ENCODE results near the gene ATP9A.

ATP9A gene

DNA sequence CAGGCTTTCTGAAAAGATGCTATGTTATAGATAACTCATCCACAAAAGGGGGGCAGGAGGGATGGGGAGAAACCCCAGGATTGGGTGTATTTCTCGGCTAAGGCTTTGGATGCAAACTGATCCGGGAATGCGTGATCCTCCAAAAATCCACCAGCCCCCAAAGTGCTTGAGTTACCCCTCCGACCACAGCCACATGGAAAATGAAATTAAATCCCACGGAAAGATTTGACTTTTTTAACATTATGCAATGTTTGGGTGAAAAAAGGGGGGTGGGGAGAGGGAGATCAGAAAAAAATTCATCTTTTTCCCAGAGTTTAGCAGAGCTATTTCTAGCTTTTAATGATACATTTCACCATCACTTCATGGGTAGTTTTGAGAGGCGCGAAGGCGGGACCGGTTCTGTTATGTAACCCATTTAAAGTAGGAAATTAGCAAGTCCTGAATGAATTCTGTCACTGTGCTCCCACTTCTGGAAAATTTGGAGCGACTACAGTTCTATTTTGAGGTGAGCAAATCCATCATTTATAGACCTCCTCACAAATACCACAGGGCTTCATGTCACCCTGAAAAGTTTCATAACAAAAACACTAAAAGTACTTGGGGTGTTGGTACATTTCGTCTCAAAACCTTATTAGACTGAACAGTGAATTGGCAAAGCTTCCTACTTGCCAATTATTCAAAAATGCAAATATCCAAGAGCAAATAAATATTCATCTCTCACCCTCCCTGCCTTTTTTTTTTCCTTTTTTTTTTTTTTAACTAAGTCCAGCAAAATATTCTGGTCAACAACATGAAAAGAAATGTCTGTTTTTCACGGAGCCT, 173.7 kb downstream of the ATP9A start:
- Mint-ChIP-seq H3K27me3 (peaks cover 9% of the 10 kb centered on the region), H3K36me3 (ENCODE audit: low read depth) (no peaks in the 10 kb centered on the region), H3K9me3 (no peaks in the 10 kb centered on the region), H3K27ac (no peak overlapping the region), H3K4me3 (peak overlapping the region; percentile 2), H3K4me1 (ENCODE audit: low read depth) (peaks cover 10% of the 10 kb centered on the region)
- intact Hi-C loops (cut with micrococcal nuclease) = loop anchor here (1.0 to 10.0 kb wide), 3 partner anchors 53 to 610 kb away; no protein-coding TSS in a partner anchor

DNA sequence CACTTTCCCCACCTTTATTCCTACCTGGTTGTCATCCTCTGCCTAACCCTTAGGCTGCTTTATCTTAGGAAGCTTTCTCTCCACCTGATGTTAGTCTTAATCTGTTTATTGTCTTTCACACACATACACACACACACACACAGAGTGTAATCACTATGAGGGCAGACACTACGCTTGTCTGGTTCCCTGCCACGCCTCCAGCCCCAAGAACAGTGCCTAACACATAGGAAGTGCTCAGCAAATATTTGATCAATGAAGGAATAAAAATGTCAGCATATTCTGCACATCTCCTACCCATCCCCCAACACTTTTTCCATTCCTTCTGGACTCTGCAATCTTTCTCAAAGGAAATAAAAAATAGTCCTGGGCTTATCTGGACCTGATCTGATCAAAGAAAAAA, 174.6 kb downstream of the ATP9A start:
- H3K36me3 Mint-ChIP-seq (ENCODE audit: low read depth) = no peaks in the 10 kb centered on the region
- no peaks in the 10 kb centered on the region for H3K9me3 Mint-ChIP-seq
- H3K4me3 Mint-ChIP-seq = no peak overlapping the region
- H3K27ac Mint-ChIP-seq = no peak overlapping the region
- H3K4me1 Mint-ChIP-seq (ENCODE audit: low read depth) = peaks cover 10% of the 10 kb centered on the region
- intact Hi-C loops (cut with micrococcal nuclease) = loop anchor here (10.0 kb wide), 1 partner anchor 609 kb away; no protein-coding TSS in a partner anchor
- peaks cover 9% of the 10 kb centered on the region for H3K27me3 Mint-ChIP-seq

DNA sequence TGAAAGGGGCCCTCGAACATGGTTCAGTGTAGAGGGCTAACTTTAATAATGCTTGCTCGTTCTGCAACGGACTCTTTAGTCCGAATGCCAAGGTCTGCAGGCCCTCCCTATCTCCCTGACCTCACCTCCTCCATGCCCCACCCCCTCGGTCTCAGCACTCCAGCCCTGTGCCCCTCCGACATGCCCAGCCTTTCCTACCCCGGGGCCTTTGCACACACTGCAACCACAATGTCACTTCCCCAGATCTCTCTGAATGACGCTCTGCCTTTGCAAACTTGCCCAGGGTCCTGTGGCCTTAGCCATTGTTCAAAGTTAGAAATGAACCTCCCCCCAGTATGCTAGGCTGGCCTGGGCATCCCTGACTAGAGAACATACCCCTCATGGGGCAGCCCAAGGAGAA, 175.6 kb downstream of the ATP9A start:
- H3K9me3 Mint-ChIP-seq = no peaks in the 10 kb centered on the region
- intact Hi-C loops (cut with micrococcal nuclease) = loop anchor here (10.0 kb wide), 1 partner anchor 608 kb away; no protein-coding TSS in a partner anchor
- no peak overlapping the region for H3K4me3 Mint-ChIP-seq
- H3K36me3 Mint-ChIP-seq (ENCODE audit: low read depth) = no peaks in the 10 kb centered on the region
- peaks cover 9% of the 10 kb centered on the region for H3K27me3 Mint-ChIP-seq
- no peak overlapping the region for H3K27ac Mint-ChIP-seq
- peaks cover 10% of the 10 kb centered on the region for H3K4me1 Mint-ChIP-seq (ENCODE audit: low read depth)

DNA sequence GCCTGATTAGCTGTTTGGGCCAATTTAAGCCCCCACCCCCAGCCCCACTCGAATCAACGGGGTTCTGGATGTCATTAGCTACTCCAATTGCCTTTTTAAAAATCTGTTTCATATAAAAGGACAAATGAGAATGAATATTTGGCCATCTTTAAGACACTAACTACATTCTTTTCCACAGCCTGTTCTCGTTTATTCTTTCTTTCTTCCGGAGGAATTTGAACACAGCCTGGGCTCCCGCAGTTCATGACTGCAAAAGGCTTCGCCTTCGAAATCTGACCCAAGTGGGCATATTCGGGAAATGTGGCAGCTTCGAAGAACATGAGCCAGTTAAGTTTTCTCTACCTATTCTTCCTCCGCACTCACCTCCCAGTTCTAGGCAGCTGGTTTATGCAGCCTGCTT, 176.3 kb downstream of the ATP9A start:
- Mint-ChIP-seq H3K27ac (no peak overlapping the region), H3K4me1 (ENCODE audit: low read depth) (peaks cover 10% of the 10 kb centered on the region), H3K4me3 (no peak overlapping the region), H3K27me3 (peaks cover 9% of the 10 kb centered on the region), H3K9me3 (no peaks in the 10 kb centered on the region), H3K36me3 (ENCODE audit: low read depth) (no peaks in the 10 kb centered on the region)
- intact Hi-C loops (cut with micrococcal nuclease) = loop anchor here (10.0 kb wide), 1 partner anchor 607 kb away; no protein-coding TSS in a partner anchor

DNA sequence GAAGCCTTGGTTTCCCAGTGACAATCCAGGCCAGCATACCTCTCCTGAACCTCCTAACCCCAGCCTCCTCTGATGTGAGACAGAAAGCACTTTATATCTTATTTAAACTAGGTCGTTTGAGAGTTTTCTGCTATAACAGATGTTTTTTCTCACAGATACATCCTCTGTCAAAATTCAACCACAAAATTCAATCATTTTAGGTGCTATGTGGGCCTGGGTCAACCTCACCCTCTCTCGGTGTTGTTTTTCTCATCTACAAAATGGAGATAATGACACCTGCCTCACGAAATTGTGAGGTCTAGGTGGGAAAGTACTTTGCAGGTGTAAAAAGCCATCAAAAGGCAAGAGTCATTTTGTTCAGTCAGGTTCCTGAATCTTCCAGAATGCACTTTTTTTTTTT, 179.4 kb downstream of the ATP9A start:
- Mint-ChIP-seq H3K27me3 (peaks cover 5% of the 10 kb centered on the region), H3K4me1 (ENCODE audit: low read depth) (peaks cover 5% of the 10 kb centered on the region), H3K36me3 (ENCODE audit: low read depth) (no peaks in the 10 kb centered on the region), H3K9me3 (no peaks in the 10 kb centered on the region), H3K4me3 (no peak overlapping the region), H3K27ac (no peak overlapping the region)
- intact Hi-C loops (cut with micrococcal nuclease) = no loop called here

DNA sequence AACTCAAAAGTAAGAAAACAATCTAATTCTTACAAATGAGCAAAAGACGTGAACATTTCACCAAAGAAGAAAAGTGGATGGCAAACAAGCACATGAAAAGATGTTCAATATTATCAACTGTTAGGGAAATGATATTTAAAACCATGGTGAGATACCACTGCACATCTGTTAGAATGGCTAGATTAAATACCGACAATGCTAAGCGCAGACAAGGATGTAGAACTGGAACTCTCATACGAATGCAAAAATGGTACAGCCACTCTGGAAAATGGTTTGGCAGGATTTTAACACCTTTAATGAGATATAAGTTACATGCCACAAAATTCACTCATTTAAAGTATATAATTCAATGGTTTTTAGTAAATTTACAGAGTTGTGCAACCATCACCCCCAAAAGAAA, 181.0 kb downstream of the ATP9A start:
- no peaks in the 10 kb centered on the region for H3K36me3 Mint-ChIP-seq (ENCODE audit: low read depth)
- no peak overlapping the region for H3K4me3 Mint-ChIP-seq
- H3K9me3 Mint-ChIP-seq = no peaks in the 10 kb centered on the region
- H3K4me1 Mint-ChIP-seq (ENCODE audit: low read depth) = peaks cover 5% of the 10 kb centered on the region
- no peak overlapping the region for H3K27ac Mint-ChIP-seq
- no peaks in the 10 kb centered on the region for H3K27me3 Mint-ChIP-seq
- intact Hi-C loops (cut with micrococcal nuclease) = no loop called here

DNA sequence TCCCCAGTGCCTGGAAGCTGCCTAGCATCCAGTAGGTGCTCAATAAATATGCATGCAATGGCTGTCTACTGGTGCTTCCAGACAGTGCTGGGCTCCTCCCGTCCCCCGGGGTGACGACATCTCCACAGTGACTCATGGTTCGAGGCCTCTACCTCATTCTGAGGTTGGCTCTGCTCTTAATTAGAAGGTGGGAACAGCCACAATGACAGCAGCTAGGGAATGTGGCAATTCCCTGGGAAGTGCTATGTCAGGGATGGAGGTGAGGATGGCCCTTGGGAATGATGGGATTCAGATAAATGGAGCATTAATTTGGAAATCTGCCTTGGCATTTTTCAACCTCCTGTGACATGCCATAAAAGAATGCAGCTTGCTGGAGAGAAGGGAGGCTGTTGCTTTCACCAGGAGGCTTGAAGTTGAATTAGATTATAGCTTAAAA, 182.2 kb downstream of the ATP9A start:
- peaks cover 2% of the 10 kb centered on the region for H3K27me3 Mint-ChIP-seq
- H3K4me3 Mint-ChIP-seq = no peak overlapping the region
- H3K27ac Mint-ChIP-seq = no peak overlapping the region
- peaks cover 5% of the 10 kb centered on the region for H3K4me1 Mint-ChIP-seq (ENCODE audit: low read depth)
- intact Hi-C loops (cut with micrococcal nuclease) = no loop called here
- H3K36me3 Mint-ChIP-seq (ENCODE audit: low read depth) = no peaks in the 10 kb centered on the region
- H3K9me3 Mint-ChIP-seq = no peaks in the 10 kb centered on the region

DNA sequence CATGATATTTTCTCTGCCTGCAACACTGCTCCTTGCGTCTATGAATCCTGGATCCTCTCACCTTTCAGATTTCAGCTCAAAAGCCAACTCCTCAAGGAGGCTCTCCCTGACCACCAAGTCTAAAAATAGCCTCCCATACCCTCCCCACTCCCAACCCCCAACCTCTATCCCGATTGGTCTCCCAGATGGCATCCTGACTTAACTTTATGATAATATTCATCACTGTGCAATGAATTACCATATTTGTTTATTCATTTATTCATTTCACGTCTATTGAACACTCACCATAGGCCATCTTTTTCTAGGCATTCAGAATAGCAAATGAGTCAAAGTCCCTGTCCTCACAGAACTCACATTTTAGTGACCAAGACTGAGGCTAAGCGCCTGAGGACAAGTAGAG, 183.0 kb downstream of the ATP9A start:
- H3K36me3 Mint-ChIP-seq (ENCODE audit: low read depth) = no peaks in the 10 kb centered on the region
- H3K9me3 Mint-ChIP-seq = no peaks in the 10 kb centered on the region
- peaks cover 4% of the 10 kb centered on the region for H3K27me3 Mint-ChIP-seq
- H3K4me3 Mint-ChIP-seq = no peak overlapping the region
- no peak overlapping the region for H3K27ac Mint-ChIP-seq
- intact Hi-C loops (cut with micrococcal nuclease) = no loop called here
- H3K4me1 Mint-ChIP-seq (ENCODE audit: low read depth) = peaks cover 5% of the 10 kb centered on the region

DNA sequence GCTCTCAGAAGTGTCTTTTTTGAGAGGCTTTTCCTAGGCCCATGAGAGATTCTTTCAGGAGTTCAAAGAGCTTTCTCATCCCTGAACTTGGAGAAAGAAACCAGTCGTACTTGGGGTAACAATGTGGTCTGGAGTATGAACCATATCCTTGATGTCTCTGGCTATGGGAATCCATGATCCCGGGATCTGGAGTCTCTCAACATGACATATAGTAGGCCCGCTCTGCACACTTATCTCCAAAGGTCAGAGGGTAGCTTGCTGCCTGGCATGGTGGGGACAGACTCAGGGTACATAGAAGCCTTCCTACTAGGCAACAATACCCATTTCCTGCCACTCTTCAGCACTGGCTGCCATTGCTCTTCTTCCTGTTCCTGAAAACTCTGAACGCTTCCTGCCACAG, 183.5 kb downstream of the ATP9A start:
- peaks cover 5% of the 10 kb centered on the region for H3K4me1 Mint-ChIP-seq (ENCODE audit: low read depth)

DNA sequence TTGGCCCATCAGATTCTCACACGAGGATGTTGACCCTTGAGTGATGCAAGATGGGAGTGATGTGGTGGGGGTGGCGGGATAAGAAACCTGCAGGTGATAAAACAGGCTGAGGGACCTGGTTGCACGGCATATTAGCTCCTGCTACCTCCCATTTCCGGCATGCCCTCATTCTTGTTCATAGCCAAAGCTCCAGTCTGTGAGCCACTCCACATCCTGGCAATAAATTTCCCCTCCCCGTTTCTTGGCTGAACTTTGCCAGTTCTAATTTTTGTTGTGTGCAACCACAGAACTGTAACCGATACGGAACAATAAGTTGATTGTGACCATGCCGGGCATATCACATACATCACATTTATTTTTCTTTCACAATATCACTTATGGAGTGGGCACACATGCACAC, 184.1 kb downstream of the ATP9A start:
- H3K4me3 Mint-ChIP-seq = no peak overlapping the region
- H3K9me3 Mint-ChIP-seq = no peaks in the 10 kb centered on the region
- peaks cover 7% of the 10 kb centered on the region for H3K27me3 Mint-ChIP-seq
- intact Hi-C loops (cut with micrococcal nuclease) = no loop called here
- no peak overlapping the region for H3K27ac Mint-ChIP-seq
- H3K4me1 Mint-ChIP-seq (ENCODE audit: low read depth) = peaks cover 5% of the 10 kb centered on the region
- H3K36me3 Mint-ChIP-seq (ENCODE audit: low read depth) = no peaks in the 10 kb centered on the region

More for the DNA sequence above, 183.5 kb downstream of the ATP9A start:
- Mint-ChIP-seq H3K27ac (no peak overlapping the region), H3K27me3 (peaks cover 6% of the 10 kb centered on the region), H3K4me3 (no peak overlapping the region), H3K9me3 (no peaks in the 10 kb centered on the region), H3K36me3 (ENCODE audit: low read depth) (no peaks in the 10 kb centered on the region)
- intact Hi-C loops (cut with micrococcal nuclease) = no loop called here

DNA sequence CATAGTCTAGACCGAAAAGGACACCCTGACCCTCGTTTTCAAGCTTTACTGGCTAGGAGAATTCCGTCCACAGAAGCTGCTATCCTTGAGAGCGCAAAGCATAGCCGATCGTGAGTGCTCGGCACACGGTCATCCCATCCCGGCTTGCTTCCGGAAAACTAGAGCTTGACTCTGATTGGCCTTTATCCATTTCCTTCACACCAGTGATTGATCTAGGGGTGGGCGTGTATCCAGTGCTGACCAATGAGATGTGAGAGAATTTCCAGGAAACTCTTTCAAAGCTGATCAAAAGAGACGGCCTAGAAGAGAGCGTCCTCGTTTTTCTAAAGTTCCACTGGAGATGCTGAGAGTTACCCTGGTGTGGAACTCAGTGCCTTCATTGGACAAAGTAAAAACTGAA, 184.7 kb downstream of the ATP9A start:
- H3K27me3 Mint-ChIP-seq = peaks cover 7% of the 10 kb centered on the region
- no peaks in the 10 kb centered on the region for H3K36me3 Mint-ChIP-seq (ENCODE audit: low read depth)
- intact Hi-C loops (cut with micrococcal nuclease) = no loop called here
- no peak overlapping the region for H3K4me3 Mint-ChIP-seq
- H3K27ac Mint-ChIP-seq = no peak overlapping the region
- H3K9me3 Mint-ChIP-seq = no peaks in the 10 kb centered on the region
- H3K4me1 Mint-ChIP-seq (ENCODE audit: low read depth) = peaks cover 5% of the 10 kb centered on the region

DNA sequence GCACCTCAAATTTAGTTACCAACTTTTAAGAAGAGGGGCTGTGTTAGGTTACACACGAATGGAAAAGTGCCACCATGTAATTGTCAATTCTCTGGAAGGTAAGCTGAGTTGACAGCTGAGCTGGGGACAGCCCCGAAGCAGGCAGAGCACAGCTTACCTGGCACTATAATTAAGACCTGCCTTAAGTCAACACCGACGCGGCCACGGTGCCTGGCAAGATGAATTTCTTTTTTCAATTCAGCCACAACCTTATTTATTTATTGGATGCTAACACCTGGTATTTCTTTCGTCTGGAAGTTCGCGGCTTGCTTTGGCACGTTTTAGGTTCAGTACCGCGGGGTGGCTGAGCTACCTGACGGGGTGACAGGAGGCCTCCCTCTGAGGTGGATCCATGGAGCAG, 185.1 kb downstream of the ATP9A start:
- Mint-ChIP-seq H3K36me3 (ENCODE audit: low read depth) (no peaks in the 10 kb centered on the region), H3K4me3 (no peak overlapping the region), H3K27ac (no peak overlapping the region), H3K4me1 (ENCODE audit: low read depth) (peaks cover 5% of the 10 kb centered on the region), H3K27me3 (peaks cover 7% of the 10 kb centered on the region), H3K9me3 (no peaks in the 10 kb centered on the region)
- intact Hi-C loops (cut with micrococcal nuclease) = no loop called here

DNA sequence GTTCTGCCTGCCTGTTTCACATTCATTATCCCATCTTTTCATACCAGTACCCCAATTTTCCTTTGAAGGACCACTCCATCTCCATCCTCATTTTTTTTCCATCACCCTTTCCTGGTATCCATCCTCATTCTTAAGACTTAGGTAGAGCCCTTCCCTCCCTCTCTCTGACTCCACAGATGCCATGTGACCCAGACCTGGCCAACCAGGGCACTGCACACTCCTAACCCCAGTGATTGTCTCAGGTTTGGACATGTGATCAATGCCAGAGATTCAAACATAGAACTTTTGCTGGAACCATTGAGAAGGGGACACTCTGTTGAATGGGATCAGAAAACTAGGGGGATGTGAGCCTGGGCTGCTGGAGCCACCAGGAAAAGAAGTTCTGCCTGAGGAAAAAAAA, 186.6 kb downstream of the ATP9A start:
- peaks cover 5% of the 10 kb centered on the region for H3K4me1 Mint-ChIP-seq (ENCODE audit: low read depth)
- no peak overlapping the region for H3K27ac Mint-ChIP-seq
- no peaks in the 10 kb centered on the region for H3K9me3 Mint-ChIP-seq
- no peaks in the 10 kb centered on the region for H3K36me3 Mint-ChIP-seq (ENCODE audit: low read depth)
- no peak overlapping the region for H3K4me3 Mint-ChIP-seq
- intact Hi-C loops (cut with micrococcal nuclease) = no loop called here
- peaks cover 7% of the 10 kb centered on the region for H3K27me3 Mint-ChIP-seq

DNA sequence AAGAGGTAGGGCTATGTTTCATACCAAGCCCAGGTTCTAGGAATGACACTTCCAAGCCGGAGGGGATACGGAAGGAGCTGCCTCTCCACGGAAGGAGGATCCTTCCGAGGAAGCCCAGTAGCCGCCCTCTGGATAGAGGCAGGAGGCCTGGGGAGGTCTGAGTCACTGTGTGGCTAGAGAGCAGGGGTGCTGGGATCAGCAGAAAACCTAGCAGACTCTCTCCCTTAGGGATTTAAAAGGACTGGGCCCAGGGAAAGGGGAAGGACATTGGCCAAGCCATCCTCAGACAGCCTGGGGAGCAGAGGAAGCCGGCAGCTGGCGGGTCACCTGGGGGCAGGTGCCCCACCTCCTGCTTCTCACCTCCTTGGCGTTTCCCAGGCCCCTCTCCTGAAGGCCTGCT, 189.1 kb downstream of the ATP9A start:
- intact Hi-C loops (cut with micrococcal nuclease) = no loop called here
- H3K27ac Mint-ChIP-seq = no peak overlapping the region
- no peaks in the 10 kb centered on the region for H3K4me1 Mint-ChIP-seq (ENCODE audit: low read depth)
- peaks cover 9% of the 10 kb centered on the region for H3K27me3 Mint-ChIP-seq
- H3K9me3 Mint-ChIP-seq = peaks cover 11% of the 10 kb centered on the region
- H3K4me3 Mint-ChIP-seq = no peak overlapping the region
- H3K36me3 Mint-ChIP-seq (ENCODE audit: low read depth) = no peaks in the 10 kb centered on the region

DNA sequence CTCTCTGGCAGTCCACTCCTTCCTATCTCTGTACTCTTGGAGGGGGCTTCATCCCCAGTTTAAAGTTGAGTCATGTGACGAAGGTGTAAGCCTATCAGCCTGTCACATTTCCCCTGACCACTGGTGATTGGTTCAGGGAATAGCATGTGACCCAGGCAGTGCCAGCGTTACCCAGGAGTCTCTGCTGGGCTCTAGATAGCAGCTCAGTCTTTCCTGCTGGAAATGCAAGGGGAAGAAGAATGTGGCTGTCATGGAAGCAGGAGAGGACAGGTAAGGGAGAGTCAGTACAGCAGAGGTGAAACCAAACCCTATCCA, 190.1 kb downstream of the ATP9A start:
- intact Hi-C loops (cut with micrococcal nuclease) = no loop called here
- H3K27me3 Mint-ChIP-seq = peaks cover 14% of the 10 kb centered on the region
- no peaks in the 10 kb centered on the region for H3K36me3 Mint-ChIP-seq (ENCODE audit: low read depth)
- no peak overlapping the region for H3K27ac Mint-ChIP-seq
- H3K9me3 Mint-ChIP-seq = peaks cover 12% of the 10 kb centered on the region
- no peaks in the 10 kb centered on the region for H3K4me1 Mint-ChIP-seq (ENCODE audit: low read depth)
- no peak overlapping the region for H3K4me3 Mint-ChIP-seq
